AG04450 (cell line): ENCODE measurements around the gene FAM167B. TPM values are rescaled to one million over a fixed set of nuclear protein-coding genes. Genes with fewer than 3 reads are reported as not detected.

Source experiments
- CTCF ChIA-PET: fragments of 300-600, 350-600 bp; formaldehyde crosslinking; extraction: SDS; loops from one replicate; lab custom pipeline; 2022; ENCODE audit warnings: antibody characterized with exemption, inconsistent platforms; lab: Charles Lee
- POLR2A ChIA-PET: fragments of 350-600 bp; formaldehyde crosslinking; extraction: SDS; loops from one replicate; lab custom pipeline; 2021; ENCODE audit warnings: antibody characterized with exemption, inconsistent platforms; lab: Yijun Ruan, JAX
- DNase-seq: peaks from one replicate; pipeline ENCODE4 v3.0.0-alpha.2; 2011; ENCODE audit warnings: low read depth, low spot score
- H3K27ac ChIP-seq: one replicate; pipeline ENCODE4 v1.5.1; 2012; ENCODE audit warnings: low read depth, low read length, control low read depth
- H3K27me3 ChIP-seq: one replicate; pipeline ENCODE4 v1.6.0; 2012; ENCODE audit warnings: low read length; ENCODE audit not compliant: control insufficient read depth, insufficient read depth
- H3K4me3 ChIP-seq: 2 replicates; pipeline ENCODE4 v1.5.1; 2011; ENCODE audit warnings: mild to moderate bottlenecking, low read depth, low read length, control low read depth
- H3K9me3 ChIP-seq: 2 replicates; pipeline ENCODE4 v1.5.1; 2012; ENCODE audit warnings: low read length; ENCODE audit not compliant: control insufficient read depth, insufficient read depth
- polyA plus RNA-seq: library from polyadenylated mRNA; depleted of rRNA; stranded (reverse); fragments of >200 nt; gene quantifications from 2 replicates; pipeline ENCODE4 v1.2.3, GENCODE V29; 2011
- TF ChIP-seq, protein P1 (sequence below): IDR thresholded peaks from 2 replicates; pipeline ENCODE4 v1.5.1; 2011; ENCODE audit warnings: low read depth, low read length, control low read depth, inconsistent platforms

Gene FAM167B
- polyA plus RNA-seq, 1 experiment: 0.43 TPM

DNA sequence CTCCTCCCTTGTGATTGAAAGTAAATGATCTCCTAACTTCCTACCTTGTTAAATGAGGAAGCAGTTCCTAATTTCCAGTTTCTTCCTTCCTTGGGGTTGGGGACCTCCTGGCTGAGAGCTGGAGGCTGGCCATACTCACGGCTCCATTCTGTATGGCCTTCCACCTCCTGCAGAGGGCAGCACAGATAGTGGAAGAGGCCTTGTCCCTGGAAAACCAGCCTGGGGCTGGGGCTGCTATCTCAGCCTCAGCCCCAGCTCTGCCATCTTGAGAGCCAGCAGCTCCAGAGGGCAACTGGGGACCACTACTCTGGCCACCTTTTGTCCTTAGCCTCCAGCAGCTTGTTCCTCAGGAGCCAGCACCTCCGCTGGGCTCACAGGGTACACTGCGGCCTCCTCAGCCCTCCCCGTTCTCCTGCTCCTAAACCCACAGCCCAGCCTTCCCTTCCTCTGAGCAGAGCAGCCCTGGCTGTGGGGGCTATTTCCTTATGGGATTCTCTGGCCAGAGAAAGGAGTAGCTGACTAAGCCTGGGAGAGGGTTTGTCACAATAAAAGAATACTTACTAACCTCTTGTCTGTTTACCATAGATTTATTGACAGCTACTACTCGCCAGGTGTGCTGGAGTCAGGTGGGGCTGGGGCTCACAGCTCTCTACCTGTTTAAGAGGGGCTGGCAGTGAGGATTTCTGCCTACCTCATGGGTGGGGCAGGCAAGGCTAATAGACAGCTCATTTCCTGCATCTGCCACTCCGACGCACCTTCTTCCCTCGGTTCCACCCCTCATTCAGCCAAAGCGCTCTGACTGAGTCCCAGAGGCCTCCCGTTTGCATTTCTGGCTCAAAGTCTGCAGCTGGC, 31.2 kb upstream of the FAM167B start:
- no peak for DNase-seq
- TF ChIP-seq, protein P1, sequence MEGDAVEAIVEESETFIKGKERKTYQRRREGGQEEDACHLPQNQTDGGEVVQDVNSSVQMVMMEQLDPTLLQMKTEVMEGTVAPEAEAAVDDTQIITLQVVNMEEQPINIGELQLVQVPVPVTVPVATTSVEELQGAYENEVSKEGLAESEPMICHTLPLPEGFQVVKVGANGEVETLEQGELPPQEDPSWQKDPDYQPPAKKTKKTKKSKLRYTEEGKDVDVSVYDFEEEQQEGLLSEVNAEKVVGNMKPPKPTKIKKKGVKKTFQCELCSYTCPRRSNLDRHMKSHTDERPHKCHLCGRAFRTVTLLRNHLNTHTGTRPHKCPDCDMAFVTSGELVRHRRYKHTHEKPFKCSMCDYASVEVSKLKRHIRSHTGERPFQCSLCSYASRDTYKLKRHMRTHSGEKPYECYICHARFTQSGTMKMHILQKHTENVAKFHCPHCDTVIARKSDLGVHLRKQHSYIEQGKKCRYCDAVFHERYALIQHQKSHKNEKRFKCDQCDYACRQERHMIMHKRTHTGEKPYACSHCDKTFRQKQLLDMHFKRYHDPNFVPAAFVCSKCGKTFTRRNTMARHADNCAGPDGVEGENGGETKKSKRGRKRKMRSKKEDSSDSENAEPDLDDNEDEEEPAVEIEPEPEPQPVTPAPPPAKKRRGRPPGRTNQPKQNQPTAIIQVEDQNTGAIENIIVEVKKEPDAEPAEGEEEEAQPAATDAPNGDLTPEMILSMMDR: peak; percentile 90
- POLR2A ChIA-PET: interaction anchor here (0.6 to 2.5 kb wide), 7 partner anchors 10 to 179 kb away, joined by 3 to 29 read pairs (median 3); partner anchors contain the start of genes BSDC1, IQCC and MARCKSL1
- H3K27ac ChIP-seq: no peak overlapping the region
- H3K4me3 ChIP-seq: no peak overlapping the region
- CTCF ChIA-PET: interaction anchor here (0.5 to 3.3 kb wide), 41 partner anchors 10 to 314 kb away, joined by 3 to 38 read pairs (median 4); partner anchors contain the start of genes BSDC1, CCDC28B, FAM167B and IQCC
- H3K9me3 ChIP-seq: no peaks in the 10 kb centered on the region
- no peaks in the 10 kb centered on the region for H3K27me3 ChIP-seq

DNA sequence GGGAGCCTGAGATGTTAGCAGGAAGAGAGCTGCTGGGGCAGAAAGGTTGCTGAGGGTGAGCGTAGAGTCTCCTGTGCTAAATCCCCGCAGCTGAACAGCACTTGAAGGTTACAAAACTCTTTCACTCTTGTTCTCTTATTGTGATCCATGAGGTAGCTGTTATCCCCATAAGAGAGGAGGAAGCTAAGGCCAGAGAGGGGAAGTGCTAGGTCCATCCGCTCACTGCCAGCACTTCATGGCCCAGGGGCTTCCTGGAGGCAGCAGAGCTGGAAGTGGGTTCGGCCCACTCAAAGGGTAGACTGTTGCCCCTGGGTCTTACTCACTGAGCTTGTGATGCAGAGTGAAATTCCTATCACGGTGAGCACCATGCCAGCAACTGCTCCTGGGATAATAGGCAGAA, 30.5 kb upstream of the FAM167B start:
- Histone ChIP-seq H3K27ac (no peak overlapping the region), H3K27me3 (no peaks in the 10 kb centered on the region), H3K4me3 (no peak overlapping the region), H3K9me3 (no peaks in the 10 kb centered on the region)
- ChIA-PET POLR2A (interaction anchor here (0.6 to 2.5 kb wide), 4 partner anchors 18 to 135 kb away, joined by 3 to 29 read pairs (median 5); partner anchors contain the start of gene MARCKSL1), CTCF (interaction anchor here (0.9 to 3.3 kb wide), 19 partner anchors 11 to 197 kb away, joined by 3 to 38 read pairs (median 7); partner anchors contain the start of genes CCDC28B, FAM167B, IQCC and MARCKSL1)
- TF ChIP-seq, protein P1: no peak
- DNase-seq: no peak

DNA sequence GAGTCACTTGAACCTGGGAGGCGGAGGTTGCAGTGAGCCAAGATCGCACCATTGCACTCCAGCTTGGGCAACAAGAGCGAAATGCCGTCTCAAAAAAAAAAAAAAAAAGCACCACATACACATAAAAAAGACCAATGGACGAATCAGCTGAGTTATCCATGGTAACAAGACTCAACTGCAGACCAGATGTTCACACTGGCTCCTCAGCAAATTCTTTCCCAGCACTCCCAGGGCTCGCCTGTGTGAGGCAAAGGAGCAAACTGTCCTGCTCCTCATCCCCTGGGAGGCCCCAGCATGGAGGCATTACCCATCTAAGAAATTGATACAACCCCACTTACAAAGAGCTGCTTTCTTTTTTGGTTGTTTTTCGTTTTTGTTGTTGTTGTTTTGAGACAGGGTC, 28.0 kb upstream of the FAM167B start:
- TF ChIP-seq, protein P1: no peak
- Histone ChIP-seq H3K27ac (no peak overlapping the region), H3K9me3 (no peaks in the 10 kb centered on the region), H3K27me3 (no peaks in the 10 kb centered on the region), H3K4me3 (no peak overlapping the region)
- POLR2A ChIA-PET: no interaction called here
- no peak for DNase-seq
- CTCF ChIA-PET: no interaction called here

DNA sequence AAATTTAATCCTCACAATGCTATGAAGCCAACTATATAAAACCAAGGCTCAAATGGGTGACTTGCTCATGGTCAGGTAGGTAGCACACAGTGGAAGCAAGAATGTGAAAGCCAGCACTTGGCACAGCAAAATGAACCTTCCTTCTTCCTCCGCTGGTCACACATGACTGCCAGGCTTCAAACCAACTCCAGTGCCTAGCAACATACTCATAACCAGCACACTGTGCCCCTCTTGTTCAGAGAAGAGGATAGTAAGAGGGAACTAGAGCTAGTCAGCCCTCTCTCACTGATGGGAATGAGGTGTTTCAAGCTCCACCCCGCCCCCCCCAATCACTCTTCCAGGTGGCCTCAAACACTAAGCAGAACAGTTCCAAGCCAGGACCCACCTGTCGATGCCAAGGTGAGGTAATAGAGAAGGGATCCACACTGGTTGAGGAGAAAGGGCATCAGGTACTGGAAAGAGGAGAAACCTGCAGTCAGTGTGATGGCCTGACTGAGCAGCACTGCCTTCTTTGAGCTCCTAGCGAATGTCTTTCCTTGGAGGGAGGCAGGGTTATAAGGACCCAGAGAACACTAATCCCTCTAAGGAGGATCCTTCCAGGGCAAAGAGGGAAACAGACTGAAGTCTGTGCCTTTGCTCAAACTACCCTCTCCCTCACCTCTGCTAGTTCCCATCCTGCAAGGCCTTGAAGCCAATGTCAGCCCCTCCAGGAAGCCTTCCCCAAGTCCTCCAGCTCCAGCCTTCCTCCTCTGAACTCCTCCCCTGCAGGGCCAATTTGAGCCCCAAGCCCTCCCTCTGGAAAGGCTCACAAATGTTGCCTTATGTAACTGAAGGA, 26.1 kb upstream of the FAM167B start:
- no peaks in the 10 kb centered on the region for H3K27me3 ChIP-seq
- peak overlapping the region; percentile 74 for H3K4me3 ChIP-seq
- POLR2A ChIA-PET: interaction anchor here (1.1 kb wide), 1 partner anchor 131 kb away, joined by 3 read pairs; no protein-coding TSS in a partner anchor
- H3K27ac ChIP-seq: no peak overlapping the region
- no peaks in the 10 kb centered on the region for H3K9me3 ChIP-seq
- TF ChIP-seq, protein P1: no peak
- CTCF ChIA-PET: no interaction called here
- no peak for DNase-seq
